Measurements from ENCODE around the gene MAST3. TPM values are rescaled to one million over a fixed set of nuclear protein-coding genes. Genes with fewer than 3 reads are reported as not detected.

The MAST3 gene
- total and polyA plus RNA-seq, 2 of the 13 experiments (the other 11 are each of a cell fraction or from before 2014, with no cell fraction given): 4.1 to 4.6 TPM

DNA sequence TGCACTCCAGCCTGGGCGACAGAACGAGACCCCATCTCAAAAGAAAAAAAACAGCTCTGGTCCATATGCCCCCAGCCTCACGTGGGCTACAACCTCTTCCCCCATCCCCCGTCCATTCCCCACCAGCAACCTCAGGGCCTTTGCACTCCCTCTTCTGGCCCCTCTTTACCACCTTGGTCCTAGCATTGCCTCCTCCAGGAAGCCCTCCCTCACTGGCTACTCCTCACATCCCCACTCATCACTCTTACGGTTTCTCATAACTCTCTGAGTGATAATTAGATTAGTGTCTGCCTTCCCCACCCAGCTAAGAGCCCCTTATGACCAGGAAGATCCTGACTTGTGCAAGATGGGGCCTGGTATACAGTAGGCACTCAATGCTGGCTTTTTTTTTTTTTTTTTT, 41.6 kb upstream of the MAST3 start:
- H3K9me3 ChIP-seq (ENCODE audit: low read length): no peaks in the 10 kb centered on the region
- no peaks in the 10 kb centered on the region for H4K20me1 ChIP-seq (ENCODE audit: insufficient read depth, low read length)
- H2AFZ ChIP-seq (ENCODE audit: low read length): no peak overlapping the region
- H3K36me3 ChIP-seq (replicated peaks in 1 of 2; ENCODE audit: control insufficient read depth in 1 of 2, insufficient read depth in 2 of 2, low read length in 2 of 2): no peaks in the 10 kb centered on the region
- TF ChIP-seq THAP11 (CRISPR knock-in tag; IDR thresholded peaks at IDR 0.05): no peak
- TF ChIP-seq, protein P1, sequence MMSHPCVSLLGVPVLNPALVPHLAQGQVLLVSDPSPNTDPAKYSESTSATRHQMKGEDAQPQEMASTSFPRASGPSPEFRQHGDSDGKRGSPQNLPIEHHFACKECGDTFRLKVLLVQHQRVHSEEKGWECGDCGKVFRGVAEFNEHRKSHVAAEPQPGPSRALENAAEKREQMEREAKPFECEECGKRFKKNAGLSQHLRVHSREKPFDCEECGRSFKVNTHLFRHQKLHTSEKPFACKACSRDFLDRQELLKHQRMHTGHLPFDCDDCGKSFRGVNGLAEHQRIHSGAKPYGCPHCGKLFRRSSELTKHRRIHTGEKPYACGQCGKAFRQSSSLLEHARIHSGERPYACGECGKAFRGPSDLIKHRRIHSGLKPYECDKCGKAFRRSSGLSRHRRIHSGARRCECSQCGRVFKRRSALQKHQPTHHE (CRISPR knock-in tag; IDR thresholded peaks at IDR 0.05; ENCODE audit: borderline replicate concordance): no peak
- TF ChIP-seq MYC (CRISPR knock-in tag; IDR thresholded peaks at IDR 0.05; ENCODE audit: borderline replicate concordance): no peak
- no peak for TF ChIP-seq ZNF747 (CRISPR knock-in tag; IDR thresholded peaks at IDR 0.05; ENCODE audit: borderline replicate concordance)
- TF ChIP-seq ZNF720 (CRISPR knock-in tag; IDR thresholded peaks at IDR 0.05): no peak
- TF ChIP-seq ATM (IDR thresholded peaks at IDR 0.05; ENCODE audit: borderline replicate concordance): no peak
- no peak for TF ChIP-seq SMARCC2 (IDR thresholded peaks at IDR 0.05)
- no peak for TF ChIP-seq MEF2D (CRISPR knock-in tag; IDR thresholded peaks at IDR 0.05)
- no peak for TF ChIP-seq TRIM24 (CRISPR knock-in tag; IDR thresholded peaks at IDR 0.05)
- no peak for TF ChIP-seq IKZF4 (CRISPR knock-in tag; IDR thresholded peaks at IDR 0.05; ENCODE audit: borderline replicate concordance, low read depth, not compliant biosample characterization)
- no peak for TF ChIP-seq EED (CRISPR knock-in tag; IDR thresholded peaks at IDR 0.05)
- TF ChIP-seq, protein P2, sequence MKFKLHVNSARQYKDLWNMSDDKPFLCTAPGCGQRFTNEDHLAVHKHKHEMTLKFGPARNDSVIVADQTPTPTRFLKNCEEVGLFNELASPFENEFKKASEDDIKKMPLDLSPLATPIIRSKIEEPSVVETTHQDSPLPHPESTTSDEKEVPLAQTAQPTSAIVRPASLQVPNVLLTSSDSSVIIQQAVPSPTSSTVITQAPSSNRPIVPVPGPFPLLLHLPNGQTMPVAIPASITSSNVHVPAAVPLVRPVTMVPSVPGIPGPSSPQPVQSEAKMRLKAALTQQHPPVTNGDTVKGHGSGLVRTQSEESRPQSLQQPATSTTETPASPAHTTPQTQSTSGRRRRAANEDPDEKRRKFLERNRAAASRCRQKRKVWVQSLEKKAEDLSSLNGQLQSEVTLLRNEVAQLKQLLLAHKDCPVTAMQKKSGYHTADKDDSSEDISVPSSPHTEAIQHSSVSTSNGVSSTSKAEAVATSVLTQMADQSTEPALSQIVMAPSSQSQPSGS (CRISPR knock-in tag; IDR thresholded peaks at IDR 0.05): no peak
- no peak for TF ChIP-seq ZNF441 (CRISPR knock-in tag; IDR thresholded peaks at IDR 0.05; ENCODE audit: borderline replicate concordance)
- no peak for TF ChIP-seq ZNF776 (CRISPR knock-in tag; IDR thresholded peaks at IDR 0.05)
- TF ChIP-seq, protein P3, sequence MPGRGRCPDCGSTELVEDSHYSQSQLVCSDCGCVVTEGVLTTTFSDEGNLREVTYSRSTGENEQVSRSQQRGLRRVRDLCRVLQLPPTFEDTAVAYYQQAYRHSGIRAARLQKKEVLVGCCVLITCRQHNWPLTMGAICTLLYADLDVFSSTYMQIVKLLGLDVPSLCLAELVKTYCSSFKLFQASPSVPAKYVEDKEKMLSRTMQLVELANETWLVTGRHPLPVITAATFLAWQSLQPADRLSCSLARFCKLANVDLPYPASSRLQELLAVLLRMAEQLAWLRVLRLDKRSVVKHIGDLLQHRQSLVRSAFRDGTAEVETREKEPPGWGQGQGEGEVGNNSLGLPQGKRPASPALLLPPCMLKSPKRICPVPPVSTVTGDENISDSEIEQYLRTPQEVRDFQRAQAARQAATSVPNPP (CRISPR knock-in tag; IDR thresholded peaks at IDR 0.05): no peak
- POLR2A ChIA-PET: interaction anchor here (1.1 to 1.4 kb wide), 2 partner anchors 42 to 48 kb away, joined by 3 read pairs; partner anchors contain the start of gene ARRDC2
- H3K4me1 ChIP-seq (ENCODE audit: insufficient read depth, low read length): peaks cover 17% of the 10 kb centered on the region
- H3K4me3 ChIP-seq (replicated peaks in 1 of 3; ENCODE audit: insufficient read depth in 1 of 3, low read depth in 2 of 3, low read length in 3 of 3): no peak overlapping the region
- no peak for ATAC-seq
- no peak overlapping the region for H3K4me2 ChIP-seq (ENCODE audit: low read depth, low read length)
- FAIRE-seq: no peak
- H3K27ac ChIP-seq (ENCODE audit: extremely low read length, insufficient read depth, low read length): no peak overlapping the region
- 44% methylated on average over 5 of the region's 5 CpGs for WGBS (ENCODE audit: low lambda C conversion rate)
- in situ Hi-C loops (cut with HindIII; ENCODE audit: extremely low pct_ligation_motif_present, low pct_unique_long_range_greater_than_20kb): loop anchor here (5.0 to 25.0 kb wide), 2 partner anchors 49 to 119 kb away; partner anchors contain the start of genes ARRDC2 and CCDC124
- intact Hi-C loops (cut with micrococcal nuclease; ENCODE audit: unreplicated experiment): no loop called here
- no peak for DNase-seq (ENCODE audit: low spot score)
- H3K79me2 ChIP-seq (ENCODE audit: insufficient read depth, low read length): no peaks in the 10 kb centered on the region
- no peak overlapping the region for H3K9ac ChIP-seq (ENCODE audit: insufficient read depth, low read depth, low read length)
- CTCF ChIA-PET (ENCODE audit: low intra/inter-chr PET ratio, low total read pairs): interaction anchor here (3.4 kb wide), 1 partner anchor 49 kb away, joined by 85 read pairs; the partner anchor contains the start of gene ARRDC2
- peaks cover 0 to 6% of the 10 kb centered on the region in 2 experiments; a peak in 3 of 5 replicates for H3K27me3 ChIP-seq (ENCODE audit: control insufficient read depth in 1 of 2, insufficient read depth in 2 of 2, low read length in 2 of 2)
- no TSS peak for BruUV-seq (replicated peaks)

Measured in HepG2 (cell line).